IMR-90 (cell line): ENCODE results near the gene ZNF23.

Source experiments
- BHLHE40 ChIP-seq: fragments of 150-350 bp; IDR thresholded peaks from 2 replicates; pipeline ENCODE4 v1.6.1; 2016; ENCODE audit warnings: mild to moderate bottlenecking, low read depth, low read length
- CTCF ChIP-seq: conservative IDR thresholded peaks from 2 replicates; pipeline ENCODE4 v1.5.1; 2012; ENCODE audit warnings: mild to moderate bottlenecking, low read depth, low read length, improper control_type of control experiment
- MXI1 ChIP-seq: IDR thresholded peaks from 2 replicates; pipeline ENCODE4 v1.6.1; 2012; ENCODE audit warnings: low read depth, mild to moderate bottlenecking, low read length, moderate library complexity, borderline replicate concordance
- NFE2L2 ChIP-seq: fragments of 150-350 bp; IDR thresholded peaks from 2 replicates; pipeline ENCODE4 v1.6.1; 2016; ENCODE audit warnings: low read depth, mild to moderate bottlenecking, low read length
- POLR2A ChIP-seq: IDR thresholded peaks from 2 replicates; pipeline ENCODE4 v1.6.1; 2012; ENCODE audit warnings: mild to moderate bottlenecking, low read depth, low read length

GRCh38 chr16:71426069-71426879, 35.8 kb downstream of the ZNF23 start:
- TF ChIP-seq POLR2A (no peak), CTCF (no peak), MXI1 (no peak), BHLHE40 (no peak), NFE2L2 (no peak)
